Activated CD8-positive, alpha-beta memory T cell treated with anti-CD3 and anti-CD28 coated beads for 1 hour (primary cell): ENCODE data around the gene ECM2.

Experiments used
- DNase-seq, 2 donors: peaks; one replicate each; pipeline ENCODE4 v3.0.0-alpha.2; 2020; ENCODE audit warnings: low read depth in 1 of 2; ENCODE audit errors: extremely low read depth in 1 of 2

ECM2 gene

GRCh38 chr9:92468206-92468605 lies 67.6 kb downstream of the ECM2 start:
- DNase-seq = no peak

- no peak for DNase-seq
These were observed 68.3 kb downstream of the ECM2 start for GRCh38 chr9:92467511-92467910.

GRCh38 chr9:92467041-92467440 lies 68.7 kb downstream of the ECM2 start:
- DNase-seq = no peak

- no peak for DNase-seq
These were observed 71.8 kb downstream of the ECM2 start for GRCh38 chr9:92463984-92464383.

GRCh38 chr9:92463387-92463786 lies 72.4 kb downstream of the ECM2 start:
- DNase-seq = no peak

GRCh38 chr9:92457576-92457975 lies 78.2 kb downstream of the ECM2 start:
- DNase-seq = no peak

- DNase-seq = no peak
These were observed 80.6 kb downstream of the ECM2 start for GRCh38 chr9:92455217-92455616.

- DNase-seq = no peak
These were observed 89.3 kb downstream of the ECM2 start for GRCh38 chr9:92446536-92446935.
